ENCODE data around the gene GNAZ.

The GNAZ gene

GRCh38 chr22:23155143-23155542 lies 84.8 kb downstream of the GNAZ start:
- DNase-seq (ENCODE audit: low spot score), result no peak

GRCh38 chr22:23155831-23156230 lies 85.5 kb downstream of the GNAZ start:
- no peak for DNase-seq (ENCODE audit: low spot score)

- DNase-seq (ENCODE audit: low spot score), result no peak
These were observed 86.0 kb downstream of the GNAZ start for GRCh38 chr22:23156286-23156685.

GRCh38 chr22:23157560-23158515 lies 87.5 kb downstream of the GNAZ start:
- DNase-seq (ENCODE audit: low spot score), result no peak

- DNase-seq (ENCODE audit: low spot score), result no peak
These were observed 88.4 kb downstream of the GNAZ start for GRCh38 chr22:23158516-23159290.

GRCh38 chr22:23159291-23159630 lies 88.9 kb downstream of the GNAZ start:
- no peak for DNase-seq (ENCODE audit: low spot score)

GRCh38 chr22:23161029-23161428 lies 90.7 kb downstream of the GNAZ start:
- no peak for DNase-seq (ENCODE audit: low spot score)

- no peak for DNase-seq (ENCODE audit: low spot score)
These were observed 91.3 kb downstream of the GNAZ start for GRCh38 chr22:23161574-23161973.

- DNase-seq (ENCODE audit: low spot score), result no peak
These were observed 93.3 kb downstream of the GNAZ start for GRCh38 chr22:23163665-23164064.

GRCh38 chr22:23164091-23164490 lies 93.8 kb downstream of the GNAZ start:
- no peak for DNase-seq (ENCODE audit: low spot score)

GRCh38 chr22:23166042-23166831 lies 95.9 kb downstream of the GNAZ start:
- DNase-seq (ENCODE audit: low spot score), result no peak

GRCh38 chr22:23166841-23167616 lies 96.7 kb downstream of the GNAZ start:
- no peak for DNase-seq (ENCODE audit: low spot score)

- DNase-seq (ENCODE audit: low spot score), result no peak
These were observed 98.2 kb downstream of the GNAZ start for GRCh38 chr22:23168391-23169042.

GRCh38 chr22:23169043-23169406 lies 98.7 kb downstream of the GNAZ start:
- no peak for DNase-seq (ENCODE audit: low spot score)
